Heart right ventricle (tissue), 16 donors: ENCODE results near the gene PTPN4. TPM values are rescaled to one million over a fixed set of nuclear protein-coding genes. Genes with fewer than 3 reads are reported as not detected.

Experiments used
- ATAC-seq, 8 donors: fragments of 200-7000 bp; cut with Tn5 transposase; one replicate each; pipeline ENCODE4 v1.9.1; 2020; ENCODE audit warnings: mild to moderate bottlenecking in 8 of 8, moderate library complexity in 8 of 8, moderate number of reproducible peaks in 1 of 8
- DNase-seq, 2 donors: peaks; one replicate each; pipeline ENCODE4 v3.0.0-alpha.2; 2020
- H3K27ac ChIP-seq, 10 donors: fragments of 200-600 bp; sonication (generic) in 2 of 10; one replicate each; pipeline versions ENCODE4 v1.5.0 to v1.8.0; 2020 to 2022; ENCODE audit warnings: mild to moderate bottlenecking in 3 of 10
- H3K27me3 ChIP-seq, 7 donors: fragments of 200-600 bp; one replicate each; pipeline ENCODE4 v1.8.0; 2021 to 2022; ENCODE audit warnings: mild to moderate bottlenecking in 2 of 7
- H3K36me3 ChIP-seq, 9 donors: fragments of 200-600 bp; sonication (generic) in 1 of 9; one replicate each; pipeline versions ENCODE4 v1.5.0 to v1.8.0; 2020 to 2022; ENCODE audit warnings: mild to moderate bottlenecking in 2 of 9
- H3K4me1 ChIP-seq, 9 donors: fragments of 200-600 bp; sonication (generic) in 1 of 9; one replicate each; pipeline versions ENCODE4 v1.5.0 to v1.8.0; 2020 to 2022; ENCODE audit warnings: mild to moderate bottlenecking in 4 of 9
- H3K4me3 ChIP-seq, 10 donors: fragments of 200-600 bp; sonication (generic) in 2 of 10; one replicate each; pipeline versions ENCODE4 v1.5.0 to v1.8.0; 2020 to 2022; ENCODE audit warnings: mild to moderate bottlenecking in 7 of 10, moderate library complexity in 2 of 10
- H3K9me3 ChIP-seq, 11 donors: fragments of 200-600 bp in 10 of 11; sonication (generic) in 2 of 11; one replicate each; pipeline versions ENCODE4 v1.5.0 to v1.8.0; 2013 to 2022; ENCODE audit warnings: mild to moderate bottlenecking in 2 of 11, control low read depth in 1 of 11, moderate library complexity in 1 of 11
- WGBS, 2 donors: extraction: QIAGEN DNeasy Blood & Tissue Kit; methylation state at CpG; one replicate each; pipeline ENCODE4 v1.1.7; 2013; ENCODE audit warnings: inconsistent platforms in 1 of 2; 5-methylcytosine and 5-hydroxymethylcytosine counted together
- intact Hi-C, 10 donors: fragments of 100-400 bp; cut with DNase I; formaldehyde crosslinking; loops; one replicate each; pipeline versions ENCODE4 v1.11.1 to v1.14.2; 2022
- long read RNA-seq, 3 donors: library from polyadenylated mRNA; unstranded; transcript quantifications; one replicate each; pipeline ENCODE4 v2.0.0, GENCODE V29; 2020 to 2021
- polyA plus RNA-seq, 2 donors: library from polyadenylated mRNA; stranded (reverse); fragments of 200-250 nt; gene quantifications; one replicate each; pipeline ENCODE4 v1.2.3, GENCODE V29; 2013
- total RNA-seq, 10 donors: library from RNA; stranded (reverse); fragmentation: NEBNext Ultra II Directional in 3 of 10; extraction: Animal tissue kit (Norgen Biotek cat#: 25700) in 3 of 10; gene quantifications; one replicate each; pipeline versions ENCODE4 v1.2.1 to v1.2.4, GENCODE V29; 2021 to 2023
- TF ChIP-seq, protein P1 (sequence below), 9 donors: fragments of 200-600 bp; sonication (generic) in 2 of 9; IDR thresholded peaks; one replicate each; pipeline versions ENCODE4 v1.5.0 to v1.8.0; 2021 to 2022; ENCODE audit warnings: antibody characterized with exemption in 9 of 9, mild to moderate bottlenecking in 5 of 9, moderate library complexity in 1 of 9
- donor health status: Arrhythmogenic right ventricular cardiomyopathy.
- donor health status: ischemic (EF 13 %, LVEDD 7.1; RV severe dilation, severe dysfunction).
- donor health status: healthy with polysubstance abuse.
- donor health status: DM: no; HTN: yes; CAD: no.
- donor health status: DM: no; HTN: no; CAD: no.
- donor health status: ischemic (EF 25% LVEDD 6.9; RV normal size, moderate dysfunction).
- donor health status: ischemic (EF 25% LVEDD 5.7; RV mildly dilated, moderate dysfunction).
- donor health status: healthy.
- donor health status: DM: yes; HTN: yes; CAD: no.
- donor health status: Ischemic cardiomyopathy.
- donor health status: ischemic (EF 35%, LVEDD 5.7; RV mildly dilated, moderate dysfunction).
- donor health status: nonischemic (EF 11% LVEDD 7.7; RV severe dilation, severe dysfunction).
- donor health status: DM: yes; HTN: yes; CAD: no.
- donor health status: PGD.
- donor health status: ischemic (EF 29% LVEDD 5.4; RV normal size, mild dysfunction).
- donor health status: nonischemic (EF 23%, LVEDD 6.1; RV moderate dilation, normal function).

PTPN4 gene, protein sequence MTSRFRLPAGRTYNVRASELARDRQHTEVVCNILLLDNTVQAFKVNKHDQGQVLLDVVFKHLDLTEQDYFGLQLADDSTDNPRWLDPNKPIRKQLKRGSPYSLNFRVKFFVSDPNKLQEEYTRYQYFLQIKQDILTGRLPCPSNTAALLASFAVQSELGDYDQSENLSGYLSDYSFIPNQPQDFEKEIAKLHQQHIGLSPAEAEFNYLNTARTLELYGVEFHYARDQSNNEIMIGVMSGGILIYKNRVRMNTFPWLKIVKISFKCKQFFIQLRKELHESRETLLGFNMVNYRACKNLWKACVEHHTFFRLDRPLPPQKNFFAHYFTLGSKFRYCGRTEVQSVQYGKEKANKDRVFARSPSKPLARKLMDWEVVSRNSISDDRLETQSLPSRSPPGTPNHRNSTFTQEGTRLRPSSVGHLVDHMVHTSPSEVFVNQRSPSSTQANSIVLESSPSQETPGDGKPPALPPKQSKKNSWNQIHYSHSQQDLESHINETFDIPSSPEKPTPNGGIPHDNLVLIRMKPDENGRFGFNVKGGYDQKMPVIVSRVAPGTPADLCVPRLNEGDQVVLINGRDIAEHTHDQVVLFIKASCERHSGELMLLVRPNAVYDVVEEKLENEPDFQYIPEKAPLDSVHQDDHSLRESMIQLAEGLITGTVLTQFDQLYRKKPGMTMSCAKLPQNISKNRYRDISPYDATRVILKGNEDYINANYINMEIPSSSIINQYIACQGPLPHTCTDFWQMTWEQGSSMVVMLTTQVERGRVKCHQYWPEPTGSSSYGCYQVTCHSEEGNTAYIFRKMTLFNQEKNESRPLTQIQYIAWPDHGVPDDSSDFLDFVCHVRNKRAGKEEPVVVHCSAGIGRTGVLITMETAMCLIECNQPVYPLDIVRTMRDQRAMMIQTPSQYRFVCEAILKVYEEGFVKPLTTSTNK
- total RNA-seq (10 to 100 TPM; 25.9 to 56.1 (median 49.8) TPM), polyA plus RNA-seq (1 to 10 TPM; 2.5 to 3.7 TPM)
- long read RNA-seq, donor 1, full-length matches to known transcripts = 12 of 18 reads
- long read RNA-seq, donor 1, partial matches to known transcripts = 1 of 18 reads
- long read RNA-seq, donor 1, other reads (novel, unspliced or antisense) = 5 of 18 reads
- long read RNA-seq, donor 2, full-length matches to known transcripts = 16 of 27 reads
- long read RNA-seq, donor 2, partial matches to known transcripts = 2 of 27 reads
- long read RNA-seq, donor 2, other reads (novel, unspliced or antisense) = 9 of 27 reads
- long read RNA-seq, donor 3, full-length matches to known transcripts = 8 of 27 reads
- long read RNA-seq, donor 3, partial matches to known transcripts = 4 of 27 reads
- long read RNA-seq, donor 3, other reads (novel, unspliced or antisense) = 15 of 27 reads

DNA sequence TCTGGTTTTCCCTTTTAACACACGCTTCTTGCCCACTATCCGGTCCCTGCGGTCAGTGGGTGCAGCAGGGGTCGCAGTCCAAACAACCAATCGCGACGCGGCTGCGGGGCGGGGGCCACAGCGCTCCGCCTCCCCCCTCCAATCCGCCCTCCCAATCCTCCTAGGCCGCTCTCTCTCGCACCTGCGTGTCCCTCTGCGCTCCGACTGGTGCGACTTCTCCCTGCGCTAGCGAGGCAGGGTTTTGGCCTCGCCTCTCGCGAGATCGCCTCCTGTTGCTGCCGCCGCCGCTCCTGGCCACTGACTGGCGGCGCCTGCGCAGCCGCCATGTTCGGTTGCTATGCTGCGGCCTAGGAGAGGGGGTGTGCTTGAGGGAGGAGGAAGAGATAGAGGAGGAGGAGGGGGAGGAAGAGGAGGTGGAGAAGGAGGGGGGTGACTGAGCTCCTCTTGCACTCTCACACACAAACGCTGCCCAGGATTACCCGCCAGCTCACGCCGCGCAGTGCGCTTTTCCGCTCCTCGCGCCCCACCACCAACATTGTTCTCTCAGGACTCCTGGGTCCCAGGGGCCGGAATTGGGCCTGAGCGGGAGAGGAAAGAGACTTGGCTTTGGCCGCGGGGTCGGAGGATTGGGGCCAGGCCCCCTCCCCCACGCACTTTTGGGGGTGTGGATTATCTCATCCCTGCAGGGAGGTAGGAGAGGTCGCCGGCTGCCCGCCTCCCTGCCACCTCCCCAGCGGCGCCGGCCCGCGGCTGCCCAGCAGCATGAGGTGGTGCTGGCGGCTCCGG is at the start of gene PTPN4:
TSS of gene PTPN4 (plus strand) at position 472 of the 786 bp plus-strand sequence. CDS start 49,932 bp downstream, outside the sequence.
- peak; percentile 96 to 97 for DNase-seq
- 0% methylated on average over 58 to 59 of the region's 59 CpGs for WGBS, 2 donors
- TF ChIP-seq, protein P1, sequence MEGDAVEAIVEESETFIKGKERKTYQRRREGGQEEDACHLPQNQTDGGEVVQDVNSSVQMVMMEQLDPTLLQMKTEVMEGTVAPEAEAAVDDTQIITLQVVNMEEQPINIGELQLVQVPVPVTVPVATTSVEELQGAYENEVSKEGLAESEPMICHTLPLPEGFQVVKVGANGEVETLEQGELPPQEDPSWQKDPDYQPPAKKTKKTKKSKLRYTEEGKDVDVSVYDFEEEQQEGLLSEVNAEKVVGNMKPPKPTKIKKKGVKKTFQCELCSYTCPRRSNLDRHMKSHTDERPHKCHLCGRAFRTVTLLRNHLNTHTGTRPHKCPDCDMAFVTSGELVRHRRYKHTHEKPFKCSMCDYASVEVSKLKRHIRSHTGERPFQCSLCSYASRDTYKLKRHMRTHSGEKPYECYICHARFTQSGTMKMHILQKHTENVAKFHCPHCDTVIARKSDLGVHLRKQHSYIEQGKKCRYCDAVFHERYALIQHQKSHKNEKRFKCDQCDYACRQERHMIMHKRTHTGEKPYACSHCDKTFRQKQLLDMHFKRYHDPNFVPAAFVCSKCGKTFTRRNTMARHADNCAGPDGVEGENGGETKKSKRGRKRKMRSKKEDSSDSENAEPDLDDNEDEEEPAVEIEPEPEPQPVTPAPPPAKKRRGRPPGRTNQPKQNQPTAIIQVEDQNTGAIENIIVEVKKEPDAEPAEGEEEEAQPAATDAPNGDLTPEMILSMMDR (IDR thresholded peaks at IDR 0.05) = peak in 1 of 9 donors; percentile 13
- no peaks in the 10 kb centered on the region for H3K36me3 ChIP-seq
- intact Hi-C loops = loop anchor here in 7 of 10 donors (2.0 to 10.0 kb wide), 11 partner anchors 43 to 415 kb away; partner anchors contain the start of gene EPB41L5 (in 1 of the 7)
- peak within 1 kb of the TSS; percentile 81 to 97 (median 94) for H3K27ac ChIP-seq
- H3K27me3 ChIP-seq = no peaks in the 10 kb centered on the region
- H3K4me1 ChIP-seq = peaks cover 0 to 55% (median 32%) of the 10 kb centered on the region in 9 donors
- H3K4me3 ChIP-seq = peak within 1 kb of the TSS; percentile 69 to 94 (median 86)
- no peaks in the 10 kb centered on the region for H3K9me3 ChIP-seq
- ATAC-seq = peak; percentile 97 to 99 (median 98)

DNA sequence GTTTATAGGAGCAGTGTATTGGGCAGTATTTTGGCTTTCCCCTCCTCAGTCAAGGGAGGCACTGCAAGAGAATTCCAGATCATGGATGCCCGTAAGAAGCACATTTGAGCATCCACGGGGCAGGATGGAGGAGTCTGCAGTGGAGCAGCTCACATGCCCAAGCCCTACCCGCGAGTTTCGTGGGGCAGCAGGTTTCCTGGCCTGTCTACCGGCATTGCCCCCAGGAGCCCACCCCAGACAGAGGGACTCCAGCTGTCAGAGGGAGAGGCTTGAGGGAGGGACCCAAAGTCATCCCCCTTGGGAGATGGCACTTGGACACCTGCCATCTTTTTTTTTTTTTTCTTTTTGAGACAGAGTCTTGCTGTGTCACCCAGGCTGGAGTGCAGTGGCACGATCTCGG is 49.4 kb upstream of the PTPN4 start:
- TF ChIP-seq, protein P1 (IDR thresholded peaks at IDR 0.05) = no peak
- intact Hi-C loops = no loop called here
- ATAC-seq (no peak), DNase-seq (no peak)
- Histone ChIP-seq H3K36me3 (no peaks in the 10 kb centered on the region), H3K9me3 (peaks cover 0 to under 1% (median 0%) of the 10 kb centered on the region in 11 donors), H3K4me1 (peaks cover 0 to 10% (median 0%) of the 10 kb centered on the region in 9 donors), H3K4me3 (no peak overlapping the region), H3K27ac (no peak overlapping the region), H3K27me3 (no peaks in the 10 kb centered on the region)
- WGBS, 2 donors = 77 to 81% methylated on average over 8 of the region's 8 CpGs

DNA sequence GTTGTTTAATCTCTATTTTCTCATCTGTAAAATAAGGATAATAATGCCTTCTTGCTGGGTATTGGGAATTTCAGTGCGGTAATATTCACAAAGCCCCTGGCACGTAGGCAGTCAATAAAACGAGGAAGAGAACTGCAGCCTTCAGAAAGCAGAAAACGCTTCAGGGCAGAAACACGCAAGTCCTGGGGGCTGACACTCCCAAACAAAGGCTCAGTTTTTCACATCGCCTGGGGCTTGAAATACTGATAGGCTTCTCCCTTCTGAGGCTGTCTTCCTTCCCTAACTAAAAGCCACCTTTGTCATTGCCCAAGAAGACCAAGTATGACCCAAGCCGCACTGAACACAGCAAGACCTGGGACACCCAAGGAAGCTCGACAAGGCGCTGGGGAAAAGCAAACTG is 48.4 kb upstream of the PTPN4 start:
- TF ChIP-seq, protein P1 (IDR thresholded peaks at IDR 0.05) = no peak
- Histone ChIP-seq H3K27ac (no peak overlapping the region), H3K4me3 (no peak overlapping the region), H3K9me3 (no peaks in the 10 kb centered on the region), H3K4me1 (peaks cover 0 to 10% (median 0%) of the 10 kb centered on the region in 9 donors), H3K27me3 (no peaks in the 10 kb centered on the region), H3K36me3 (no peaks in the 10 kb centered on the region)
- ATAC-seq (no peak), DNase-seq (no peak)
- intact Hi-C loops = no loop called here
- WGBS, 2 donors = 91 to 92% methylated on average over 9 of the region's 9 CpGs
